ENCODE results near the gene WDR46.

WDR46 gene

DNA sequence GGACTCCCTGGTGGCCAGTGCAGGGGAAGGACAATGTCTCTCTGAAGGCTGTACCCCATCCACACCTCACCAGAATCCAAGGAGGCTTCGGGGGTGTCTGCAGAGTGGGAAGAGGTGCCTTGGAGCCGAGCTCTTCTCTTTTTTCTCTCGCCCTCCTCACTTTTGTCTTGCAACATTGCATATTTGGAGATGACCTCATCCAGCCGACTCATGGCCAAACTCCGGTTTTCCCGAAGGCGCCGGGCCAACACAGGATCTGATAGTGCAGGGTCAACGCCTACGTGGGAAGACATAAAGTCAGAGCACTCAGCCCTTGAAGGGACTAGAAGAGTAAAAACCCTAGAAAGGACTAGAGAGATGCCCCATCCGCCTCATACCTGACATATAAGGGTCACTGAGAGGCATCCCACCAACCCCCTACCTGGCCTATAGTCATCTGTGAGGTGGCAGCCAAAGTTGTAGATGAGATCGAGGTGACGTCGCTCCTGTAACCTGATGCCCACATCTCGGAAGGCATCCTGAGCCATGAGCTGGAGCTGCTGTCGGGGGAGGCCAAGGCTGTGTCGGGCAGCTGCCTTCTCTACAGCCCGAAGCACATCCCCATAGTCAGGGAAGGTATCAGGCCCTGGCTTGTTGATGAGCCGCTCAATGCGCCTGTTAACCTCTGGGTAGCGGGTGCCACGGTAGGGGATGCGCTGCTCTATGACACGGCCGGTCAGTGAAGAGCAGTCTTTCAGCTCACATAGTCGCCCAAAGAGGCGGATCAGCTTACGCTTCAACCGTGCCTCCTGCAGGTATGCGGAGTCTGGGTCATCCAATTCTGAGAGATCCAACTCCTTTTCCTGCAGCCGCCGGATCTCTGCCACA, 31.5 kb upstream of the WDR46 start (continued):
- TF ChIP-seq ZNF223 (tag by site-specific recombination; IDR thresholded peaks at IDR 0.05) (no peak), ZNF157 (tag by site-specific recombination; IDR thresholded peaks at IDR 0.05) (no peak), ZNF221 (tag by site-specific recombination; IDR thresholded peaks at IDR 0.05; ENCODE audit: borderline replicate concordance) (no peak), YY2 (tag by site-specific recombination; IDR thresholded peaks at IDR 0.05) (no peak), ZNF175 (tag by site-specific recombination; IDR thresholded peaks at IDR 0.05) (no peak), ZNF776 (tag by site-specific recombination; IDR thresholded peaks at IDR 0.05; ENCODE audit: borderline replicate concordance) (no peak), GLI2 (tag by site-specific recombination; IDR thresholded peaks at IDR 0.05; ENCODE audit: borderline replicate concordance, low read depth) (no peak), ZNF530 (tag by site-specific recombination; IDR thresholded peaks at IDR 0.05; ENCODE audit: low read depth) (no peak), ZNF529 (tag by site-specific recombination; IDR thresholded peaks at IDR 0.05; ENCODE audit: insufficient replicate concordance) (no peak), ZNF239 (tag by site-specific recombination; IDR thresholded peaks at IDR 0.05) (no peak), GFI1B (tag by site-specific recombination; IDR thresholded peaks at IDR 0.05) (no peak), ZNF140 (tag by site-specific recombination; IDR thresholded peaks at IDR 0.05) (no peak), ZNF416 (tag by site-specific recombination; IDR thresholded peaks at IDR 0.05) (no peak), KLF10 (tag by site-specific recombination; IDR thresholded peaks at IDR 0.05) (peak; percentile 66; the same call in 1 of the 2 replicates), ZFP37 (tag by site-specific recombination; IDR thresholded peaks at IDR 0.05) (peak; percentile 64), ZNF747 (tag by site-specific recombination; IDR thresholded peaks at IDR 0.05) (no peak)
- TF ChIP-seq, protein P1, sequence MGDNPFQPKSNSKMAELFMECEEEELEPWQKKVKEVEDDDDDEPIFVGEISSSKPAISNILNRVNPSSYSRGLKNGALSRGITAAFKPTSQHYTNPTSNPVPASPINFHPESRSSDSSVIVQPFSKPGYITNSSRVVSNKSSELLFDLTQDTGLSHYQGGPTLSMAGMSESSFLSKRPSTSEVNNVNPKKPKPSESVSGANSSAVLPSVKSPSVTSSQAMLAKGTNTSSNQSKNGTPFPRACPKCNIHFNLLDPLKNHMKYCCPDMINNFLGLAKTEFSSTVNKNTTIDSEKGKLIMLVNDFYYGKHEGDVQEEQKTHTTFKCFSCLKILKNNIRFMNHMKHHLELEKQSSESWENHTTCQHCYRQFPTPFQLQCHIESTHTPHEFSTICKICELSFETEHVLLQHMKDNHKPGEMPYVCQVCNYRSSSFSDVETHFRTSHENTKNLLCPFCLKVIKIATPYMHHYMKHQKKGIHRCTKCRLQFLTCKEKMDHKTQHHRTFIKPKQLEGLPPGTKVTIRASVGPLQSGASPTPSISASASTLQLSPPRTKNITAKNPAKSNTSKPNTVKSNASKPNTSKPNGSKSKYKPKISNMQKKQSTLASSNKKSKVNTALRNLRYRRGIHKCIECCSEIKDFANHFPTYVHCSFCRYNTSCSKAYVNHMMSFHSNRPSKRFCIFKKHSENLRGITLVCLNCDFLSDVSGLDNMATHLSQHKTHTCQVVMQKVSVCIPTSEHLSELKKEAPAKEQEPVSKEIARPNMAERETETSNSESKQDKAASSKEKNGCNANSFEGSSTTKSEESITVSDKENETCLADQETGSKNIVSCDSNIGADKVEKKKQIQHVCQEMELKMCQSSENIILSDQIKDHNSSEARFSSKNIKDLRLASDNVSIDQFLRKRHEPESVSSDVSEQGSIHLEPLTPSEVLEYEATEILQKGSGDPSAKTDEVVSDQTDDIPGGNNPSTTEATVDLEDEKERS (tag by site-specific recombination; IDR thresholded peaks at IDR 0.05): no peak; the same call in 1 of the 2 replicates
- TF ChIP-seq, protein P2, sequence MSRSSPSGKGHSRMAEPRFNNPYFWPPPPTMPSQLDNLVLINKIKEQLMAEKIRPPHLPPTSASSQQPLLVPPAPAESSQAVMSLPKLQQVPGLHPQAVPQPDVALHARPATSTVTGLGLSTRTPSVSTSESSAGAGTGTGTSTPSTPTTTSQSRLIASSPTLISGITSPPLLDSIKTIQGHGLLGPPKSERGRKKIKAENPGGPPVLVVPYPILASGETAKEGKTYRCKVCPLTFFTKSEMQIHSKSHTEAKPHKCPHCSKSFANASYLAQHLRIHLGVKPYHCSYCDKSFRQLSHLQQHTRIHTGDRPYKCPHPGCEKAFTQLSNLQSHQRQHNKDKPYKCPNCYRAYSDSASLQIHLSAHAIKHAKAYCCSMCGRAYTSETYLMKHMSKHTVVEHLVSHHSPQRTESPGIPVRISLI (tag by site-specific recombination; IDR thresholded peaks at IDR 0.05): 0 out of 2 replicates have a peak, but pooled peaks have one; percentile 29
- TF ChIP-seq, protein P3, sequence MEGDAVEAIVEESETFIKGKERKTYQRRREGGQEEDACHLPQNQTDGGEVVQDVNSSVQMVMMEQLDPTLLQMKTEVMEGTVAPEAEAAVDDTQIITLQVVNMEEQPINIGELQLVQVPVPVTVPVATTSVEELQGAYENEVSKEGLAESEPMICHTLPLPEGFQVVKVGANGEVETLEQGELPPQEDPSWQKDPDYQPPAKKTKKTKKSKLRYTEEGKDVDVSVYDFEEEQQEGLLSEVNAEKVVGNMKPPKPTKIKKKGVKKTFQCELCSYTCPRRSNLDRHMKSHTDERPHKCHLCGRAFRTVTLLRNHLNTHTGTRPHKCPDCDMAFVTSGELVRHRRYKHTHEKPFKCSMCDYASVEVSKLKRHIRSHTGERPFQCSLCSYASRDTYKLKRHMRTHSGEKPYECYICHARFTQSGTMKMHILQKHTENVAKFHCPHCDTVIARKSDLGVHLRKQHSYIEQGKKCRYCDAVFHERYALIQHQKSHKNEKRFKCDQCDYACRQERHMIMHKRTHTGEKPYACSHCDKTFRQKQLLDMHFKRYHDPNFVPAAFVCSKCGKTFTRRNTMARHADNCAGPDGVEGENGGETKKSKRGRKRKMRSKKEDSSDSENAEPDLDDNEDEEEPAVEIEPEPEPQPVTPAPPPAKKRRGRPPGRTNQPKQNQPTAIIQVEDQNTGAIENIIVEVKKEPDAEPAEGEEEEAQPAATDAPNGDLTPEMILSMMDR (tag by site-specific recombination; IDR thresholded peaks at IDR 0.05): no peak
- TF ChIP-seq, protein P4, sequence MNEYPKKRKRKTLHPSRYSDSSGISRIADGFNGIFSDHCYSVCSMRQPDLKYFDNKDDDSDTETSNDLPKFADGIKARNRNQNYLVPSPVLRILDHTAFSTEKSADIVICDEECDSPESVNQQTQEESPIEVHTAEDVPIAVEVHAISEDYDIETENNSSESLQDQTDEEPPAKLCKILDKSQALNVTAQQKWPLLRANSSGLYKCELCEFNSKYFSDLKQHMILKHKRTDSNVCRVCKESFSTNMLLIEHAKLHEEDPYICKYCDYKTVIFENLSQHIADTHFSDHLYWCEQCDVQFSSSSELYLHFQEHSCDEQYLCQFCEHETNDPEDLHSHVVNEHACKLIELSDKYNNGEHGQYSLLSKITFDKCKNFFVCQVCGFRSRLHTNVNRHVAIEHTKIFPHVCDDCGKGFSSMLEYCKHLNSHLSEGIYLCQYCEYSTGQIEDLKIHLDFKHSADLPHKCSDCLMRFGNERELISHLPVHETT (tag by site-specific recombination; IDR thresholded peaks at IDR 0.05): peak; percentile 77; the same call in 1 of the 2 replicates
- TF ChIP-seq, protein P5, sequence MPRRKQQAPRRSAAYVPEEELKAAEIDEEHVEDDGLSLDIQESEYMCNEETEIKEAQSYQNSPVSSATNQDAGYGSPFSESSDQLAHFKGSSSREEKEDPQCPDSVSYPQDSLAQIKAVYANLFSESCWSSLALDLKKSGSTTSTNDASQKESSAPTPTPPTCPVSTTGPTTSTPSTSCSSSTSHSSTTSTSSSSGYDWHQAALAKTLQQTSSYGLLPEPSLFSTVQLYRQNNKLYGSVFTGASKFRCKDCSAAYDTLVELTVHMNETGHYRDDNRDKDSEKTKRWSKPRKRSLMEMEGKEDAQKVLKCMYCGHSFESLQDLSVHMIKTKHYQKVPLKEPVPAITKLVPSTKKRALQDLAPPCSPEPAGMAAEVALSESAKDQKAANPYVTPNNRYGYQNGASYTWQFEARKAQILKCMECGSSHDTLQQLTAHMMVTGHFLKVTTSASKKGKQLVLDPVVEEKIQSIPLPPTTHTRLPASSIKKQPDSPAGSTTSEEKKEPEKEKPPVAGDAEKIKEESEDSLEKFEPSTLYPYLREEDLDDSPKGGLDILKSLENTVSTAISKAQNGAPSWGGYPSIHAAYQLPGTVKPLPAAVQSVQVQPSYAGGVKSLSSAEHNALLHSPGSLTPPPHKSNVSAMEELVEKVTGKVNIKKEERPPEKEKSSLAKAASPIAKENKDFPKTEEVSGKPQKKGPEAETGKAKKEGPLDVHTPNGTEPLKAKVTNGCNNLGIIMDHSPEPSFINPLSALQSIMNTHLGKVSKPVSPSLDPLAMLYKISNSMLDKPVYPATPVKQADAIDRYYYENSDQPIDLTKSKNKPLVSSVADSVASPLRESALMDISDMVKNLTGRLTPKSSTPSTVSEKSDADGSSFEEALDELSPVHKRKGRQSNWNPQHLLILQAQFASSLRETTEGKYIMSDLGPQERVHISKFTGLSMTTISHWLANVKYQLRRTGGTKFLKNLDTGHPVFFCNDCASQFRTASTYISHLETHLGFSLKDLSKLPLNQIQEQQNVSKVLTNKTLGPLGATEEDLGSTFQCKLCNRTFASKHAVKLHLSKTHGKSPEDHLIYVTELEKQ (tag by site-specific recombination; IDR thresholded peaks at IDR 0.05; ENCODE audit: borderline replicate concordance): no peak
- TF ChIP-seq, protein P6, sequence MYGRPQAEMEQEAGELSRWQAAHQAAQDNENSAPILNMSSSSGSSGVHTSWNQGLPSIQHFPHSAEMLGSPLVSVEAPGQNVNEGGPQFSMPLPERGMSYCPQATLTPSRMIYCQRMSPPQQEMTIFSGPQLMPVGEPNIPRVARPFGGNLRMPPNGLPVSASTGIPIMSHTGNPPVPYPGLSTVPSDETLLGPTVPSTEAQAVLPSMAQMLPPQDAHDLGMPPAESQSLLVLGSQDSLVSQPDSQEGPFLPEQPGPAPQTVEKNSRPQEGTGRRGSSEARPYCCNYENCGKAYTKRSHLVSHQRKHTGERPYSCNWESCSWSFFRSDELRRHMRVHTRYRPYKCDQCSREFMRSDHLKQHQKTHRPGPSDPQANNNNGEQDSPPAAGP (tag by site-specific recombination; IDR thresholded peaks at IDR 0.05): no peak
- TF ChIP-seq, protein P7, sequence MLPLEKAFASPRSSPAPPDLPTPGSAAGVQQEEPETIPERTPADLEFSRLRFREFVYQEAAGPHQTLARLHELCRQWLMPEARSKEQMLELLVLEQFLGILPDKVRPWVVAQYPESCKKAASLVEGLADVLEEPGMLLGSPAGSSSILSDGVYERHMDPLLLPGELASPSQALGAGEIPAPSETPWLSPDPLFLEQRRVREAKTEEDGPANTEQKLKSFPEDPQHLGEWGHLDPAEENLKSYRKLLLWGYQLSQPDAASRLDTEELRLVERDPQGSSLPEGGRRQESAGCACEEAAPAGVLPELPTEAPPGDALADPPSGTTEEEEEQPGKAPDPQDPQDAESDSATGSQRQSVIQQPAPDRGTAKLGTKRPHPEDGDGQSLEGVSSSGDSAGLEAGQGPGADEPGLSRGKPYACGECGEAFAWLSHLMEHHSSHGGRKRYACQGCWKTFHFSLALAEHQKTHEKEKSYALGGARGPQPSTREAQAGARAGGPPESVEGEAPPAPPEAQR (tag by site-specific recombination; IDR thresholded peaks at IDR 0.05): no peak

All from HEK293 (cell line).